ENCODE results near the gene NUCB2.
"Not testable (repeated sequence)": the region's sequence is repeated elsewhere in the genome, so short reads cannot be mapped to it uniquely, and the experiment has no call there.

The NUCB2 gene

GRCh38 chr11:17266781-17267180, 9.8 kb upstream of the NUCB2 start:
- Histone ChIP-seq H3K9ac (ENCODE audit: insufficient read length) (no peak overlapping the region), H3K9me3 (ENCODE audit: low read depth, low read length) (no peaks in the 10 kb centered on the region), H3K36me3 (ENCODE audit: insufficient read depth, low read length) (no peaks in the 10 kb centered on the region), H3K27ac (no peak overlapping the region), H3K4me3 (no peak overlapping the region)
- DNase-seq (ENCODE audit: low read depth, low spot score), result no peak
- TF ChIP-seq EZH2 (IDR thresholded peaks at IDR 0.05) (no peak), FOXP2 (optimal IDR thresholded peaks at IDR 0.05; ENCODE audit: control extremely low read depth, extremely low read length, insufficient read depth) (no peak), POLR2AphosphoS5 (IDR thresholded peaks at IDR 0.05; ENCODE audit: borderline replicate concordance, low read depth, low read length) (no peak)

GRCh38 chr11:17267576-17267975, 9.0 kb upstream of the NUCB2 start:
- H3K27ac ChIP-seq, result no peak overlapping the region
- H3K9me3 ChIP-seq (ENCODE audit: low read depth, low read length), result no peaks in the 10 kb centered on the region
- no peak for DNase-seq (ENCODE audit: low read depth, low spot score)

GRCh38 chr11:17268500-17268899, 8.0 kb upstream of the NUCB2 start:
- not testable (repeated sequence) for H3K36me3 ChIP-seq (ENCODE audit: insufficient read depth, low read length); H3K9ac ChIP-seq (ENCODE audit: insufficient read length); DNase-seq (ENCODE audit: low read depth, low spot score); H3K27ac ChIP-seq; H3K9me3 ChIP-seq (ENCODE audit: low read depth, low read length); H3K4me3 ChIP-seq

More at GRCh38 chr11:17267576-17267975, 9.0 kb upstream of the NUCB2 start:
- no peaks in the 10 kb centered on the region for H3K36me3 ChIP-seq (ENCODE audit: insufficient read depth, low read length)
- no peak overlapping the region for H3K4me3 ChIP-seq
- no peak for TF ChIP-seq POLR2AphosphoS5 (IDR thresholded peaks at IDR 0.05; ENCODE audit: borderline replicate concordance, low read depth, low read length)
- no peak for TF ChIP-seq EZH2 (IDR thresholded peaks at IDR 0.05)
- TF ChIP-seq FOXP2 (optimal IDR thresholded peaks at IDR 0.05; ENCODE audit: control extremely low read depth, extremely low read length, insufficient read depth), result no peak
- H3K9ac ChIP-seq (ENCODE audit: insufficient read length), result no peak overlapping the region

GRCh38 chr11:17268902-17269301, 7.6 kb upstream of the NUCB2 start:
- no peaks in the 10 kb centered on the region for H3K9me3 ChIP-seq (ENCODE audit: low read depth, low read length)
- H3K4me3 ChIP-seq, result no peak overlapping the region
- TF ChIP-seq FOXP2 (optimal IDR thresholded peaks at IDR 0.05; ENCODE audit: control extremely low read depth, extremely low read length, insufficient read depth) (no peak), EZH2 (IDR thresholded peaks at IDR 0.05) (no peak), POLR2AphosphoS5 (IDR thresholded peaks at IDR 0.05; ENCODE audit: borderline replicate concordance, low read depth, low read length) (no peak)
- no peaks in the 10 kb centered on the region for H3K36me3 ChIP-seq (ENCODE audit: insufficient read depth, low read length)
- no peak for DNase-seq (ENCODE audit: low read depth, low spot score)
- no peak overlapping the region for H3K27ac ChIP-seq
- H3K9ac ChIP-seq (ENCODE audit: insufficient read length), result no peak overlapping the region

GRCh38 chr11:17272801-17273200, 3.7 kb upstream of the NUCB2 start:
- H3K27ac ChIP-seq, result no peak overlapping the region
- H3K9me3 ChIP-seq (ENCODE audit: low read depth, low read length), result no peaks in the 10 kb centered on the region
- no peak overlapping the region for H3K4me3 ChIP-seq
- TF ChIP-seq FOXP2 (optimal IDR thresholded peaks at IDR 0.05; ENCODE audit: control extremely low read depth, extremely low read length, insufficient read depth), result no peak
- no peak for TF ChIP-seq EZH2 (IDR thresholded peaks at IDR 0.05)
- no peak for TF ChIP-seq POLR2AphosphoS5 (IDR thresholded peaks at IDR 0.05; ENCODE audit: borderline replicate concordance, low read depth, low read length)
- H3K36me3 ChIP-seq (ENCODE audit: insufficient read depth, low read length), result no peaks in the 10 kb centered on the region
- DNase-seq (ENCODE audit: low read depth, low spot score), result no peak
- no peak overlapping the region for H3K9ac ChIP-seq (ENCODE audit: insufficient read length)

GRCh38 chr11:17273211-17273610, 3.3 kb upstream of the NUCB2 start:
- H3K9ac ChIP-seq (ENCODE audit: insufficient read length), result no peak overlapping the region

GRCh38 chr11:17273668-17274282, 2.8 kb upstream of the NUCB2 start:
- TF ChIP-seq POLR2AphosphoS5 (IDR thresholded peaks at IDR 0.05; ENCODE audit: borderline replicate concordance, low read depth, low read length), result no peak
- no peak for TF ChIP-seq FOXP2 (optimal IDR thresholded peaks at IDR 0.05; ENCODE audit: control extremely low read depth, extremely low read length, insufficient read depth)
- no peak for TF ChIP-seq EZH2 (IDR thresholded peaks at IDR 0.05)
- Histone ChIP-seq H3K4me3 (no peak overlapping the region), H3K27ac (no peak overlapping the region), H3K9ac (ENCODE audit: insufficient read length) (no peak overlapping the region), H3K9me3 (ENCODE audit: low read depth, low read length) (no peaks in the 10 kb centered on the region), H3K36me3 (ENCODE audit: insufficient read depth, low read length) (no peaks in the 10 kb centered on the region)
- DNase-seq (ENCODE audit: low read depth, low spot score), result no peak

More at GRCh38 chr11:17273211-17273610, 3.3 kb upstream of the NUCB2 start:
- no peak for TF ChIP-seq EZH2 (IDR thresholded peaks at IDR 0.05)
- no peak for TF ChIP-seq POLR2AphosphoS5 (IDR thresholded peaks at IDR 0.05; ENCODE audit: borderline replicate concordance, low read depth, low read length)
- TF ChIP-seq FOXP2 (optimal IDR thresholded peaks at IDR 0.05; ENCODE audit: control extremely low read depth, extremely low read length, insufficient read depth), result no peak
- DNase-seq (ENCODE audit: low read depth, low spot score), result no peak
- Histone ChIP-seq H3K36me3 (ENCODE audit: insufficient read depth, low read length) (no peaks in the 10 kb centered on the region), H3K9me3 (ENCODE audit: low read depth, low read length) (no peaks in the 10 kb centered on the region), H3K4me3 (no peak overlapping the region), H3K27ac (no peak overlapping the region)

GRCh38 chr11:17275400-17276235, 921 bp upstream of the NUCB2 start:
- Histone ChIP-seq H3K9me3 (ENCODE audit: low read depth, low read length) (no peaks in the 10 kb centered on the region), H3K27ac (0 out of 2 replicates have a peak overlapping the region, but pooled peaks have one; percentile 49), H3K9ac (ENCODE audit: insufficient read length) (peak overlapping the region; percentile 79), H3K4me3 (peak overlapping the region; percentile 90), H3K36me3 (ENCODE audit: insufficient read depth, low read length) (no peaks in the 10 kb centered on the region)
- no peak for TF ChIP-seq POLR2AphosphoS5 (IDR thresholded peaks at IDR 0.05; ENCODE audit: borderline replicate concordance, low read depth, low read length)
- TF ChIP-seq EZH2 (IDR thresholded peaks at IDR 0.05), result no peak
- no peak for TF ChIP-seq FOXP2 (optimal IDR thresholded peaks at IDR 0.05; ENCODE audit: control extremely low read depth, extremely low read length, insufficient read depth)
- no peak for DNase-seq (ENCODE audit: low read depth, low spot score)

Data from SK-N-MC (cell line).